H1 (cell line): ENCODE measurements around the gene EPHB1. TPM values are rescaled to one million over a fixed set of nuclear protein-coding genes. Genes with fewer than 3 reads are reported as not detected.

Source experiments
- CTCF ChIA-PET: fragments of 300-600 bp; sonication (Branson Sonifier 250); formaldehyde crosslinking; loops from one replicate; lab custom pipeline; 2021; ENCODE audit not compliant: partially characterized antibody; lab: Charles Lee
- POLR2A ChIA-PET: fragments of 300-600 bp; sonication (Branson Sonifier 250); formaldehyde crosslinking; loops from one replicate; lab custom pipeline; 2021; ENCODE audit warnings: inconsistent platforms; ENCODE audit not compliant: partially characterized antibody; lab: Charles Lee
- DNase-seq, 2 experiments: peaks; one replicate each; pipeline versions ENCODE4 v3.0.0 to v3.0.0-alpha.2; 2010 to 2022; ENCODE audit warnings: low spot score in 2 of 2, low read depth in 1 of 2, mixed read lengths in 1 of 2
- FAIRE-seq: peaks from 2 replicates; lab custom pipeline; 2011; peaks lifted over from hg19 to GRCh38; lab: Jason Lieb, UNC
- H2AFZ ChIP-seq: 2 replicates; pipeline ENCODE4 v1.8.1; 2012; ENCODE audit warnings: low read length, inconsistent platforms
- H2AK5ac ChIP-seq: 2 replicates; pipeline ENCODE4 v1.6.1; 2013; ENCODE audit warnings: low read depth, low read length
- H2BK120ac ChIP-seq: replicated peaks from 2 replicates; pipeline ENCODE3; 2013; ENCODE audit warnings: low read depth, low read length, inconsistent platforms
- H2BK12ac ChIP-seq: 2 replicates; pipeline ENCODE4 v1.6.1; 2013; ENCODE audit warnings: low read depth, low read length
- H2BK15ac ChIP-seq: 2 replicates; pipeline ENCODE4 v1.6.1; 2013; ENCODE audit warnings: low read length
- H2BK20ac ChIP-seq: 2 replicates; pipeline ENCODE4 v1.6.1; 2013; ENCODE audit warnings: low read length
- H2BK5ac ChIP-seq: 2 replicates; pipeline ENCODE4 v1.6.1; 2013; ENCODE audit warnings: low read depth, low read length
- H3K14ac ChIP-seq: 2 replicates; pipeline ENCODE4 v1.6.1; 2013; ENCODE audit warnings: inconsistent platforms; ENCODE audit not compliant: insufficient read length
- H3K18ac ChIP-seq: 2 replicates; pipeline ENCODE4 v1.6.1; 2013; ENCODE audit warnings: low read length; ENCODE audit errors: extremely low read depth
- H3K23ac ChIP-seq: 2 replicates; pipeline ENCODE4 v1.6.1; 2013; ENCODE audit warnings: inconsistent platforms; ENCODE audit not compliant: insufficient read length
- H3K23me2 ChIP-seq: 2 replicates; pipeline ENCODE4 v1.6.1; 2013; ENCODE audit warnings: low read depth, low read length
- H3K27ac ChIP-seq: 2 replicates; pipeline ENCODE4 v1.6.1; 2011; ENCODE audit warnings: low read depth, low read length, inconsistent platforms
- H3K27me3 ChIP-seq, 4 experiments: replicated peaks in 1 of 4; 1 replicate in 1 of 4; 2 replicates in 3 of 4; pipeline versions ENCODE4 v1.6.1 to v1.8.1; 2011 to 2013; ENCODE audit warnings: low read length in 3 of 4, mild to moderate bottlenecking in 3 of 4, inconsistent platforms in 2 of 4, mixed read lengths in 2 of 4, moderate library complexity in 1 of 4; ENCODE audit not compliant: control insufficient read depth in 3 of 4, insufficient read depth in 3 of 4; ENCODE audit errors: extremely low read depth in 1 of 4
- H3K36me3 ChIP-seq, 4 experiments: 2 replicates each; pipeline versions ENCODE4 v1.6.1 to v1.8.1; 2011 to 2013; ENCODE audit warnings: mild to moderate bottlenecking in 4 of 4, low read length in 3 of 4, moderate library complexity in 2 of 4, control low read depth in 1 of 4, inconsistent platforms in 1 of 4; ENCODE audit not compliant: insufficient read depth in 4 of 4, control insufficient read depth in 2 of 4
- H3K4ac ChIP-seq: replicated peaks from 2 replicates; pipeline ENCODE3; 2013; ENCODE audit warnings: low read length, low read depth, mixed read lengths, inconsistent platforms; ENCODE audit not compliant: insufficient read length
- H3K4me1 ChIP-seq, 4 experiments: replicated peaks in 1 of 4; 1 replicate in 1 of 4; 2 replicates in 3 of 4; pipeline versions ENCODE4 v1.6.1 to v1.8.1; 2011 to 2013; ENCODE audit warnings: low read length in 3 of 4, inconsistent platforms in 2 of 4, mixed read lengths in 1 of 4; ENCODE audit not compliant: insufficient read depth in 4 of 4, control insufficient read depth in 3 of 4
- H3K4me2 ChIP-seq, 2 experiments: 2 replicates each; pipeline versions ENCODE4 v1.6.1 to v1.8.1; 2011 to 2013; ENCODE audit warnings: low read depth in 2 of 2, low read length in 2 of 2, control low read depth in 1 of 2, inconsistent platforms in 1 of 2, mild to moderate bottlenecking in 1 of 2; ENCODE audit not compliant: insufficient read depth in 1 of 2
- H3K4me3 ChIP-seq, 4 experiments: fragments of 200-600, 300-600 bp in 1 of 4; sonication (generic), shearing (Covaris generic), sonication (Bioruptor Twin) in 1 of 4; 2 replicates each; pipeline versions ENCODE4 v1.5.1 to v1.8.1; 2011 to 2016; ENCODE audit warnings: low read length in 4 of 4, low read depth in 3 of 4, control low read depth in 2 of 4, inconsistent platforms in 2 of 4, mild to moderate bottlenecking in 2 of 4, mixed read lengths in 1 of 4, moderate library complexity in 1 of 4; ENCODE audit not compliant: insufficient read depth in 2 of 4; ENCODE audit errors: extremely low read depth in 1 of 4
- H3K56ac ChIP-seq: replicated peaks from 2 replicates; pipeline ENCODE3; 2013; ENCODE audit warnings: low read depth, mild to moderate bottlenecking, mixed read lengths, low read length, inconsistent platforms; ENCODE audit not compliant: insufficient read length
- H3K79me1 ChIP-seq: 2 replicates; pipeline ENCODE4 v1.6.1; 2013; ENCODE audit warnings: low read depth, low read length, control low read depth
- H3K79me2 ChIP-seq, 2 experiments: 2 replicates each; pipeline versions ENCODE4 v1.6.1 to v1.8.1; 2012 to 2013; ENCODE audit warnings: low read length in 2 of 2, mild to moderate bottlenecking in 2 of 2, inconsistent platforms in 1 of 2; ENCODE audit not compliant: insufficient read depth in 2 of 2, control insufficient read depth in 1 of 2
- H3K9ac ChIP-seq, 4 experiments: replicated peaks in 1 of 4; 1 replicate in 1 of 4; 2 replicates in 3 of 4; pipeline versions ENCODE4 v1.6.1 to v1.8.1; 2011 to 2013; ENCODE audit warnings: low read depth in 3 of 4, low read length in 3 of 4, control low read depth in 2 of 4, mild to moderate bottlenecking in 2 of 4, moderate library complexity in 2 of 4, inconsistent platforms in 1 of 4; ENCODE audit errors: extremely low read depth in 1 of 4
- H3K9me3 ChIP-seq, 2 experiments: 2 replicates each; pipeline versions ENCODE4 v1.6.1 to v1.8.1; 2012 to 2013; ENCODE audit warnings: mild to moderate bottlenecking in 2 of 2, moderate library complexity in 2 of 2, control low read depth in 1 of 2, inconsistent platforms in 1 of 2, low read depth in 1 of 2, low read length in 1 of 2, mixed read lengths in 1 of 2; ENCODE audit not compliant: insufficient read depth in 2 of 2
- H4K20me1 ChIP-seq, 2 experiments: replicated peaks in 1 of 2; 2 replicates each; pipeline versions ENCODE3 to v1.8.1; 2011 to 2013; ENCODE audit warnings: inconsistent platforms in 2 of 2, low read length in 2 of 2, mild to moderate bottlenecking in 1 of 2; ENCODE audit not compliant: insufficient read depth in 2 of 2, control insufficient read depth in 1 of 2
- H4K5ac ChIP-seq: 2 replicates; pipeline ENCODE4 v1.6.1; 2013; ENCODE audit warnings: low read length, low read depth, mixed read lengths, inconsistent platforms; ENCODE audit not compliant: insufficient read length
- H4K8ac ChIP-seq: 2 replicates; pipeline ENCODE4 v1.8.0; 2013; ENCODE audit warnings: mild to moderate bottlenecking, moderate library complexity, low read length, inconsistent platforms; ENCODE audit not compliant: insufficient read depth; ENCODE audit errors: extremely low read depth
- H4K91ac ChIP-seq: replicated peaks from 2 replicates; pipeline ENCODE3; 2013; ENCODE audit warnings: low read length, mixed read lengths, inconsistent platforms; ENCODE audit not compliant: insufficient read length
- BCL11A ChIP-seq, 2 experiments: IDR thresholded peaks; one replicate each; pipeline ENCODE4 v1.6.1; 2011; ENCODE audit warnings: low read depth in 2 of 2, low read length in 2 of 2, mild to moderate bottlenecking in 2 of 2
- CTBP2 ChIP-seq: IDR thresholded peaks from 2 replicates; pipeline ENCODE4 v1.7.0; 2011; ENCODE audit warnings: borderline replicate concordance, mild to moderate bottlenecking, moderate library complexity, mixed read lengths, low read length; ENCODE audit not compliant: insufficient read depth, insufficient read length
- JUN ChIP-seq: IDR thresholded peaks from 2 replicates; pipeline ENCODE4 v1.6.1; 2011; ENCODE audit warnings: low read depth, mild to moderate bottlenecking, improper control_type of control experiment, low read length
- KDM1A ChIP-seq: fragments of 200-600, 300-600 bp; sonication (generic); IDR thresholded peaks from 2 replicates; pipeline ENCODE4 v1.7.1; 2016; ENCODE audit warnings: mild to moderate bottlenecking, low read length, borderline replicate concordance
- PHF8 ChIP-seq: fragments of 200-600 bp; sonication (generic); conservative IDR thresholded peaks from 2 replicates; pipeline ENCODE4 v1.7.1; 2012; ENCODE audit warnings: low read depth, mild to moderate bottlenecking, inconsistent platforms, low read length, moderate library complexity
- SIN3A ChIP-seq, 2 experiments: IDR thresholded peaks in 1 of 2; conservative IDR thresholded peaks in 1 of 2; 2 replicates each; pipeline ENCODE4 v1.6.1; 2011 to 2012; ENCODE audit warnings: low read length in 2 of 2, improper control_type of control experiment in 1 of 2, low read depth in 1 of 2, mild to moderate bottlenecking in 1 of 2
- TCF12 ChIP-seq: IDR thresholded peaks from 2 replicates; pipeline ENCODE4 v1.6.1; 2011; ENCODE audit warnings: low read depth, mild to moderate bottlenecking, low read length
- WGBS, 2 experiments: shearing (Covaris generic) in 1 of 2; methylation state at CpG; one replicate each; pipeline versions ENCODE4 v1.1.6 to v1.1.7; 2013 to 2015; ENCODE audit warnings: low lambda C conversion rate in 2 of 2, mixed read lengths in 2 of 2, inconsistent platforms in 1 of 2, low coverage in 1 of 2, missing lambda C conversion rate in 1 of 2; ENCODE audit not compliant: insufficient replicate concordance in 2 of 2, insufficient coverage in 1 of 2, insufficient read length in 1 of 2; ENCODE audit errors: extremely low coverage in 1 of 2, missing lambda C conversion rate in 1 of 2; 5-methylcytosine and 5-hydroxymethylcytosine counted together
- polyA plus RNA-seq, 7 experiments: library from polyadenylated mRNA; depleted of rRNA in 3 of 7; stranded (reverse) in 5 of 7; unstranded in 2 of 7; fragments of >200 nt in 5 of 7; fragments of 200-250 nt in 2 of 7; gene quantifications; 1 replicate in 5 of 7; 2 replicates in 1 of 7; 4 replicates in 1 of 7; pipeline versions ENCODE4 v1.2.1 to v1.2.3, GENCODE V29; 2011 to 2013; ENCODE audit warnings: missing spikeins in 2 of 7, mixed read lengths in 2 of 7
- total RNA-seq: library from RNA; stranded (reverse); fragmentation: NEBNext Ultra II Directional; extraction: Animal tissue kit (Norgen Biotek cat#: 25700); gene quantifications from 2 replicates; pipeline ENCODE4 v1.2.1, GENCODE V29; 2021

EPHB1 gene
- total and polyA plus RNA-seq, 2 of the 8 experiments (the other 6 are each of a cell fraction or from before 2014, with no cell fraction given) = 3.5 to 5.9 TPM

- H3K4me2 ChIP-seq = no peak overlapping the region
- CTCF ChIA-PET = interaction anchor here (1.4 to 1.5 kb wide), 3 partner anchors 15 to 179 kb away, joined by 3 to 4 read pairs (median 3); no protein-coding TSS in a partner anchor
Measured at GRCh38 chr3:134922866-134923265, 127.8 kb downstream of the EPHB1 start.

More at GRCh38 chr3:134922866-134923265, 127.8 kb downstream of the EPHB1 start:
- H3K9ac ChIP-seq = no peak overlapping the region
- H4K20me1 ChIP-seq = no peaks in the 10 kb centered on the region
- H4K91ac ChIP-seq = no peak overlapping the region
- no peak overlapping the region for H3K4ac ChIP-seq
- H3K14ac ChIP-seq = no peak overlapping the region
- H2BK20ac ChIP-seq = no peak overlapping the region
- no peak overlapping the region for H2AK5ac ChIP-seq
- DNase-seq (no peak), FAIRE-seq (no peak)
- POLR2A ChIA-PET = no interaction called here
- H3K27me3 ChIP-seq = no peaks in the 10 kb centered on the region
- no peak overlapping the region for H2BK120ac ChIP-seq
- H2BK5ac ChIP-seq = no peak overlapping the region
- H3K18ac ChIP-seq = no peak overlapping the region
- peaks cover 2 to 7% of the 10 kb centered on the region in 2 experiments; a peak in 3 of 4 replicates for H3K9me3 ChIP-seq
- H3K56ac ChIP-seq = no peak overlapping the region
- H3K36me3 ChIP-seq = no peaks in the 10 kb centered on the region
- no peak overlapping the region for H4K8ac ChIP-seq
- H3K79me1 ChIP-seq = no peaks in the 10 kb centered on the region
- H3K27ac ChIP-seq = no peak overlapping the region
- H3K79me2 ChIP-seq = no peaks in the 10 kb centered on the region
- no peaks in the 10 kb centered on the region for H3K23me2 ChIP-seq
- H2BK12ac ChIP-seq = no peak overlapping the region
- H2AFZ ChIP-seq = no peak overlapping the region
- no peak overlapping the region for H3K4me3 ChIP-seq
- no peak overlapping the region for H4K5ac ChIP-seq
- H3K4me1 ChIP-seq = no peaks in the 10 kb centered on the region
- H3K23ac ChIP-seq = no peak overlapping the region
- WGBS, 2 experiments = 87% methylated on average over 6 of the region's 6 CpGs; no CpG with 5 or more reads in 1 of the 2 experiments
- no peak for TF ChIP-seq BCL11A (IDR thresholded peaks at IDR 0.05; ENCODE audit: low read depth in 2 of 2, low read length in 2 of 2)
- TF ChIP-seq CTBP2 = no peak
- no peak for TF ChIP-seq TCF12
- TF ChIP-seq KDM1A = no peak
- no peak for TF ChIP-seq PHF8
- TF ChIP-seq SIN3A (conservative IDR thresholded peaks at IDR 0.05 in 1 of 2, IDR thresholded peaks at IDR 0.05 in 1 of 2; ENCODE audit: low read depth in 1 of 2, low read length in 2 of 2) = no peak
- TF ChIP-seq JUN = no peak
- no peak overlapping the region for H2BK15ac ChIP-seq
